BLaER1 treated with 17β-estradiol and CSF1 and Interleukin-3, amounts not matched to agents 10 nM and 100 nM (cell line): ENCODE measurements around the gene TTC33.

Experiments used
- H3K27ac ChIP-seq, 11 experiments: shearing (Covaris generic); formaldehyde crosslinking; 2 replicates each; pipeline ENCODE4 v1.8.1; 2022
- H3K27me3 ChIP-seq, 11 experiments: shearing (Covaris generic); formaldehyde crosslinking; 2 replicates each; pipeline ENCODE4 v1.8.1; 2022
- H3K36me3 ChIP-seq, 11 experiments: shearing (Covaris generic); formaldehyde crosslinking; 2 replicates each; pipeline ENCODE4 v1.8.1; 2022
- H3K4me1 ChIP-seq, 10 experiments: shearing (Covaris generic); formaldehyde crosslinking; 2 replicates each; pipeline ENCODE4 v1.8.1; 2022
- H3K4me2 ChIP-seq, 11 experiments: shearing (Covaris generic); formaldehyde crosslinking; 2 replicates each; pipeline ENCODE4 v1.8.1; 2022
- H3K4me3 ChIP-seq, 10 experiments: shearing (Covaris generic); formaldehyde crosslinking; 2 replicates each; pipeline ENCODE4 v1.8.1; 2022
- H3K9ac ChIP-seq, 11 experiments: shearing (Covaris generic); formaldehyde crosslinking; 2 replicates each; pipeline ENCODE4 v1.8.1; 2022
- H3K9me3 ChIP-seq, 11 experiments: shearing (Covaris generic); formaldehyde crosslinking; replicated peaks in 1 of 11; 2 replicates each; pipeline ENCODE4 v1.8.1; 2022
- H4K20me1 ChIP-seq, 11 experiments: shearing (Covaris generic); formaldehyde crosslinking; 2 replicates each; pipeline ENCODE4 v1.8.1; 2022
- Cebpa-rat ChIP-seq, 11 experiments: shearing (Covaris generic); IDR thresholded peaks; 2 replicates each; pipeline ENCODE4 v1.8.1; 2022

TTC33 gene

DNA sequence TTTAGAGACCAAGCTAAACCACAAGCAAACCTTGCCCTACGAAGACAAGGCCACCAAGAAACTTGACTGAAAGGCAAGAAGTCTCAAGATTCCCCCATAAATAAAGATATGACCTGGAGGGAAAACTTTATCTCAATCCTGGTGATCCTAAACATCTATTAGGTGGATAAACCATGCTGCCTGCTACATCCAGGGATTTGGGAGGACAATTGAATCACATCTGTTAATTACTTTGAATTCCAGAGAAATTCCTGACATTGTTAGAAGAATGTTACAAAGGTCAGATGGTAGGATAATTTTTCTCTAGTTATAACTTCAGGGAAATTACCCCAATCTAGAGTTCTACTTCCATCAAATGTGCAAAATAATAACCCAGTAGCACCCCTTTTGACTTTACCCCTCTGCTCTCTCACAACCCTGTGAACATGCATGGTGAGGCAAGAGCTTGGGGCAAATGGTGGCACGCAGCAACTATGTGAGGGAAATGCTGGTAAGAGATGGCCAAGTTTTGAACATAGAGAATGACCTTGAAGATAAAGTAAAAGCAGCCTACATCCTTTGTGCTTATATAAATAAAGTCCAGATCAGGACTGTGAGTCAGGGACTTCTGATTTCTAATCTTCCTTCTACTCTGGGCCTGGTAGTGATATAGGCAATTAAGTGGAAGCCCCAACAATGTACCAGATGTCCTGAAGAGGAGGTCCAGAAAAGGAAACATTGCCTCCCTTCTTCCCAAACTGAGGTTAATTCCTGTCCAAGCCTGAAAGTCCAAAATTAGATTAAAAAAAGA is 133.1 kb downstream of the TTC33 start:
- Histone ChIP-seq H4K20me1 (no peaks in the 10 kb centered on the region), H3K27ac (no peak overlapping the region), H3K4me2 (peak overlapping the region in 2 of 11 experiments; percentile 18 to 48; a peak in 3 of 22 replicates), H3K36me3 (no peaks in the 10 kb centered on the region), H3K4me1 (peaks cover 0 to 37% (median 1%) of the 10 kb centered on the region in 10 experiments; a peak in 10 of 20 replicates), H3K27me3 (no peaks in the 10 kb centered on the region), H3K4me3 (no peak overlapping the region), H3K9me3 (no peaks in the 10 kb centered on the region), H3K9ac (no peak overlapping the region)
- no peak for TF ChIP-seq Cebpa-rat (IDR thresholded peaks at IDR 0.05)

DNA sequence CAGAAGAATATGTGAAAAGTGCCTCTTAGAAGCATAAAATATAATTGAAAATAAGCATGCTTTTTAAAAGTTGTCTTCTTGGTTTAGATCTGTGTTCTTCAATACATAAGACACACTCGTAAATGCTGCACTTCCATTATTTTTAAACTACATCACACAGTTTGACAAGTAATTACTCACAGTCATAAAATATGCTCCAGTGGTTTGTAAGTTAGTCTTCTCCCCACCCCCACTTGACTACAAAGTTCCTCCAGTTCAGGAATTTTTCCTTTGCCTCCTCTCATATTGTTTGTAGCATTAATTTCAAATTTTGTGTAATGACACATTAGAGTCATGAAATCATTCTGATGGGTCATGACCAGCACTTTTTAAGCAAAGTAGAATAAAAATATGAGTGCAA is 136.3 kb downstream of the TTC33 start:
- Histone ChIP-seq H3K4me2 (peak overlapping the region in 2 of 11 experiments; percentile 11 to 37; a peak in 3 of 22 replicates), H3K9ac (no peak overlapping the region), H3K9me3 (no peaks in the 10 kb centered on the region), H3K27me3 (no peaks in the 10 kb centered on the region), H3K36me3 (no peaks in the 10 kb centered on the region), H3K4me1 (peaks cover 10 to 64% (median 28%) of the 10 kb centered on the region in 10 experiments), H4K20me1 (no peaks in the 10 kb centered on the region), H3K4me3 (no peak overlapping the region), H3K27ac (no peak overlapping the region)
- no peak for TF ChIP-seq Cebpa-rat (IDR thresholded peaks at IDR 0.05)

DNA sequence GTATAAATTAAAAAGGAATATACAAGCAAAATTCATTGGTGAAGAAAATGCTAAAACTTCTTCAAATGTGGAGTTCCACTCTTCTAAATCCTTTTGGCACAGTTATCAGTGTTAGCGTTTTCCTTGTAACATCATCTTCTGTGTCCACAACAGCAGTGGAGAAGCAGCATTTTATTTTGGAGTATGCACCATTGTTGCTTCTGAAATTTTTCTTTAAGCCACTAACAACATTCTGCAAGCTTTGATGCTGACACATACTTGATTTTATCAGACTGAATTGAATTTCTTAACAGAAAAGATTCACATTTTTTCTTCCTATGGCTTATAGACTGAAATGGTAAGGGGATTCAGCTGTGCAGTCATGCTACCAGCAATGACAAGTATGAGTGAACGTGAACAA is 136.8 kb downstream of the TTC33 start:
- H3K27ac ChIP-seq = no peak overlapping the region
- H3K4me3 ChIP-seq = no peak overlapping the region
- H3K9ac ChIP-seq = no peak overlapping the region
- no peaks in the 10 kb centered on the region for H4K20me1 ChIP-seq
- no peaks in the 10 kb centered on the region for H3K27me3 ChIP-seq
- TF ChIP-seq Cebpa-rat (IDR thresholded peaks at IDR 0.05) = no peak
- H3K36me3 ChIP-seq = no peaks in the 10 kb centered on the region
- no peaks in the 10 kb centered on the region for H3K9me3 ChIP-seq
- H3K4me2 ChIP-seq = peak overlapping the region in 1 of 11 experiments; percentile 37; a peak in 1 of 22 replicates
- H3K4me1 ChIP-seq = peaks cover 10 to 69% (median 30%) of the 10 kb centered on the region in 10 experiments

DNA sequence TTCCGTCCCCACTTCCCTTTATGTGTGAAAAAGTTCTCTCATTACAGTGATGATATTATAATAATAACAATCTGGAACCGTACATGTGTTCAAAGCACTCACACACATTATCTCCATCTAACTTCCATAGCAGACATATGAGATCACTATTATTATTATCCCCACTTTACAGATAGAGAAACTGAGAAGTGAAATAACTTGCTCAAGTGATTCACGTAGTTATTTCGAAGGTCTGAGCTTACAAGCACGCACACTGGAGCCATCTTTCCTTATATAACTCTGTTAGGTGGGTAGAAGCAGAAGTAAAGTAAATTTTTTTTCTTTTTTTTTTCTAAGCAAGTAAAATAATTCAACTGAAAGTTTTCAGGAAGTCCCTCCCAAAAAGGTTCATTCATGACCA is 139.0 kb downstream of the TTC33 start:
- H3K4me3 ChIP-seq = no peak overlapping the region
- peaks cover 0 to 11% (median 2%) of the 10 kb centered on the region in 11 experiments; a peak in 6 of 22 replicates for H3K9me3 ChIP-seq
- H3K27me3 ChIP-seq = no peaks in the 10 kb centered on the region
- H3K4me2 ChIP-seq = peak overlapping the region in 5 of 11 experiments; percentile 71 to 86 (median 82); a peak in 10 of 22 replicates
- H3K9ac ChIP-seq = peak overlapping the region in 3 of 11 experiments; percentile 41 to 76 (median 69); a peak in 2 of 22 replicates
- no peaks in the 10 kb centered on the region for H4K20me1 ChIP-seq
- no peaks in the 10 kb centered on the region for H3K36me3 ChIP-seq
- TF ChIP-seq Cebpa-rat (IDR thresholded peaks at IDR 0.05) = no peak
- H3K27ac ChIP-seq = peak overlapping the region in 8 of 11 experiments; percentile 69 to 93 (median 84); a peak in 16 of 22 replicates
- H3K4me1 ChIP-seq = peaks cover 10 to 77% (median 38%) of the 10 kb centered on the region in 10 experiments

DNA sequence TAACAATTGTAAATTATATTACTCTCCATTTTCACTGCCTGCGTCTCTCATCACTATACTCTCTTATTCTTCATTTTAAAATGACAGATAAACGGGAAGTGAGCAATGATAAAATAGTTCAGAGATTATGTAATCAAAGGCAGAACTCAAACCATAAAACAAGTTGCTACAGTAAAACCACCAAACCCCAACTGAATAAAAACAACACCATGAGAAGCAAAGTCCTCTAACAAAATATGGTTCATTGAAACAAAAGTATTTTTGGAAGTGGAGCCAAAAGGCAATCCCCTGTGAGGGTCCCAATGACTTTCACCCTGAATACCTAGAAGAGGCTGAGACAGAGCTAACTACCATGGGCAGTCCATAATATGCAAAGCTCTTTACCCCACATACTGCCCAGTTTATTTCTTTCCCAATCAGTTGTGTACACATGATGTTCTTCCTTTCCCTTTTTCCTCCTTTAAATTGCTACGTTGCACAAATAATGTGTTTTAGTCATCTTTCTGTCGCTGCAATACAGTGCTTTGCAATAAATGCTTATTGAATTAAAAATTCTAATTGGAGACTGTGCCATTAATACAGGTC is 140.1 kb downstream of the TTC33 start:
- Histone ChIP-seq H3K4me3 (peak overlapping the region in 4 of 10 experiments; percentile 12 to 33 (median 16); a peak in 3 of 20 replicates), H3K4me2 (peak overlapping the region; percentile 30 to 86 (median 72); a peak in 21 of 22 replicates)

DNA sequence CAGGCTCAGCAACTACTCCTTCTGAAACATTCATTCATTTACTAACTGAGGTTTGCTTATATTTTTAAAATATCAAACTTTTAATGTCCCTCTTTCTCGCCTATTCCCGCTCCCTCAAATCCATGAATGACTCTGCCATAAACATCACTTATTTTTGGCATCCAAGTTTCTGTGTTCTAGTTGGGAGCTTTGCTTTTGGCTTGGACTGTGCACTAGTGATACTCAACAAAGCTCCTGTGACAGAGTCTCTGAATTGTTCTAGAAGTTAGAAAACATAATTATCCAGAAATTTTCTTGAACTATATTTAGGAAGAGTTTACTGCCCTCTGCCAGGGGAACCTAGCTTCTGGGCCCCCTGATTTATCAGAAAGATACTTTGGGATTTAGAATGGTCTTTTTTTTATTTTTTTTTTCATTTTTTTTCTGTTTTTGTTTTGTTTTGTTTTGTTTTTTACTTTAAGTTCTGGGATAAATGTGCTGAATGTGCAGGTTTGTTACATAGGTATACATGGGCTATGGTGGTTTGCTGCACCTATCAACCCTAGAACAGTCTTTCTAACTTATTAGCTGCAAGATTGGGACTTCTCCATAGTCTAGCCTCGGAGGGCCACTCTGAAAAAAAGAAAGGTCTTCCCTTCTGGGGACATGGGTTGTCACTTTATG is 140.7 kb downstream of the TTC33 start:
- TF ChIP-seq Cebpa-rat (IDR thresholded peaks at IDR 0.05) = no peak
- peak overlapping the region; percentile 35 to 93 (median 81); a peak in 20 of 22 replicates for H3K27ac ChIP-seq

More for the DNA sequence above, 140.1 kb downstream of the TTC33 start:
- Histone ChIP-seq H3K27ac (peak overlapping the region; percentile 35 to 93 (median 81); a peak in 21 of 22 replicates), H4K20me1 (no peaks in the 10 kb centered on the region), H3K27me3 (no peaks in the 10 kb centered on the region), H3K36me3 (no peaks in the 10 kb centered on the region), H3K9me3 (peaks cover 0 to 20% (median 5%) of the 10 kb centered on the region in 11 experiments; a peak in 10 of 22 replicates), H3K9ac (peak overlapping the region in 8 of 11 experiments; percentile 3 to 76 (median 65); a peak in 14 of 22 replicates), H3K4me1 (peaks cover 10 to 69% (median 38%) of the 10 kb centered on the region in 10 experiments)
- peak in 5 of 11 experiments; percentile 30 to 73 (median 50); a peak in 7 of 22 replicates for TF ChIP-seq Cebpa-rat (IDR thresholded peaks at IDR 0.05)

DNA sequence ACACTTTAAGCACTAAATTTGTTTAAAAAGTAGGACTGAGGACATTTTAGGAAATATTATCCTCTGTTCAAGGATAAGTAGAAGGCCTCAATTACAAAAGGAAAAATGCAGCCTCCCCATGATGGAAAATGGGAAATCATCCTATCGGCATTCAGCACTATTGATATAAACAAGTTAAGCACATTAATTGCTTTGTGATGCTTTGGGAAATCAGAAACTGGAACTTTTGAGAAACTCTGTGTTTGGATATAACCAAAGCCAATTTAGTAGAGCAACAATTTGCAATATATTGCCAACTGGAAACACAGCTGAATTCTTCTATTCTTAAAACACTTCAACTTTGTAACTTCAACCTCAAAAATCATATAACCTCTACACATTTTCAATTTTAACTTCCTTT is 141.3 kb downstream of the TTC33 start:
- no peaks in the 10 kb centered on the region for H3K27me3 ChIP-seq
- H4K20me1 ChIP-seq = no peaks in the 10 kb centered on the region
- peaks cover 10 to 70% (median 38%) of the 10 kb centered on the region in 10 experiments for H3K4me1 ChIP-seq
- no peak for TF ChIP-seq Cebpa-rat (IDR thresholded peaks at IDR 0.05)
- H3K27ac ChIP-seq = peak overlapping the region in 8 of 11 experiments; percentile 69 to 93 (median 84); a peak in 16 of 22 replicates
- H3K9me3 ChIP-seq = peaks cover 0 to 24% (median 8%) of the 10 kb centered on the region in 11 experiments; a peak in 10 of 22 replicates
- peak overlapping the region in 5 of 11 experiments; percentile 71 to 86 (median 82); a peak in 10 of 22 replicates for H3K4me2 ChIP-seq
- no peak overlapping the region for H3K4me3 ChIP-seq
- peak overlapping the region in 2 of 11 experiments; percentile 64 to 76; a peak in 2 of 22 replicates for H3K9ac ChIP-seq
- H3K36me3 ChIP-seq = no peaks in the 10 kb centered on the region

More for the DNA sequence above, 140.7 kb downstream of the TTC33 start:
- H4K20me1 ChIP-seq = no peaks in the 10 kb centered on the region
- H3K4me3 ChIP-seq = peak overlapping the region in 3 of 10 experiments; percentile 13 to 33 (median 19); a peak in 3 of 20 replicates
- peak overlapping the region; percentile 30 to 86 (median 72); a peak in 21 of 22 replicates for H3K4me2 ChIP-seq
- H3K27me3 ChIP-seq = no peaks in the 10 kb centered on the region
- peaks cover 10 to 69% (median 38%) of the 10 kb centered on the region in 10 experiments for H3K4me1 ChIP-seq
- no peaks in the 10 kb centered on the region for H3K36me3 ChIP-seq
- peaks cover 0 to 24% (median 8%) of the 10 kb centered on the region in 11 experiments; a peak in 10 of 22 replicates for H3K9me3 ChIP-seq
- peak overlapping the region in 7 of 11 experiments; percentile 38 to 76 (median 66); a peak in 13 of 22 replicates for H3K9ac ChIP-seq

DNA sequence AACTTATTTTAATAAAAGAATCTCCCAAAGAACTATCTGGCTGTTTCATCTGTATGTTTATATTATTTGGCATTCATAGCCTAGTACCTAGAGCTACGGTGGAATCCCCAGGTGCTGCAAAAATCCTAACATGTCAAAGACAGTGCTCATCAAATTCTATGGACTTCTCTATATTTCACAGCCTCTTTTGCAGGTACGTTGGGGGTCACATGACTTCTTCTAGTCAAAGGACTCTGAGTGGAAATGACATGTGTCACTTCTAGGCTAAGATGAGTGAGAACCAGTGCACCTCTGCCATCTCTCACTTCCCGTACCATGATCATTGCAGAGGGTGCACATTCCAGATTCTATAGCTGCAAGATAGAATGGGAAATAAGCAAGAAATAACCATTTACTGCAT is 148.6 kb downstream of the TTC33 start:
- Histone ChIP-seq H3K36me3 (peaks cover 0 to 14% (median 0%) of the 10 kb centered on the region in 11 experiments; a peak in 6 of 22 replicates), H3K9ac (peak overlapping the region in 3 of 11 experiments; percentile 89 to 93 (median 91); a peak in 4 of 22 replicates), H3K27ac (peak overlapping the region in 8 of 11 experiments; percentile 84 to 99 (median 97); a peak in 16 of 22 replicates), H3K9me3 (peaks cover 12 to 35% (median 27%) of the 10 kb centered on the region in 11 experiments; a peak in 20 of 22 replicates), H3K4me3 (no peak overlapping the region), H3K27me3 (no peaks in the 10 kb centered on the region), H3K4me2 (peak overlapping the region in 9 of 11 experiments; percentile 67 to 93 (median 84); a peak in 16 of 22 replicates), H3K4me1 (peaks cover 40 to 72% (median 53%) of the 10 kb centered on the region in 10 experiments), H4K20me1 (no peaks in the 10 kb centered on the region)
- TF ChIP-seq Cebpa-rat (IDR thresholded peaks at IDR 0.05) = no peak
